HG02970 (cell line): Measurements from ENCODE around the gene SLC27A1.
A peak's percentile ranks its signal among the peaks of the same experiment; 100 is the strongest.
"Not testable (repeated sequence)": the region's sequence is repeated elsewhere in the genome, so short reads cannot be mapped to it uniquely, and the experiment has no call there.

Source experiments
- ATAC-seq: cut with Tn5 transposase; IDR thresholded peaks from one replicate; pipeline ENCODE4 v1.9.1; 2021; ENCODE audit warnings: mild to moderate bottlenecking, moderate library complexity, moderate number of reproducible peaks; ENCODE audit not compliant: unreplicated experiment, low FRiP score

SLC27A1 gene

DNA sequence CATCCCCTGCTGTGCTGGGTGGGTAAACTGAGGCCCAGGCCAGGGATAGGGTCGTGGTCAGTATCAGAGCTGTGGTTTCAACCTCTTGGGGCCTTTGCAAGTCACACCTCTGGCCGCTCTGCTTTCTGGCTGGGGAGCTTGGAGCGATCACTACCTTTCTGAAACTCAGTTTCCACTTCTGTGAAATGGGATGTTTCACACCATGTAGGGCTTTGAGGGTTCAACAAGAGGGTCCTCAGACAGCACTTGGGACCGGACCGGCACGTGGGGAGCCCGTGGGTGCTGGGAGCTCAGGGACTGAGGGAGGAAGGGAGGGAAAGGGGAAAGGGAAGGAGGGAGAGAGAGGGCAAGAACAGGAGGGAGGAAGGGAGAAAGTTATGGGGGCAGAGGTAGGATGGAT lies 62.2 kb downstream of the SLC27A1 start:
- ATAC-seq = no peak

GRCh38 chr19:17534767-17535166 lies 64.4 kb downstream of the SLC27A1 start:
- ATAC-seq = no peak

GRCh38 chr19:17536955-17537354 lies 66.6 kb downstream of the SLC27A1 start:
- ATAC-seq = no peak

GRCh38 chr19:17538684-17539237 lies 68.4 kb downstream of the SLC27A1 start:
- no peak for ATAC-seq

DNA sequence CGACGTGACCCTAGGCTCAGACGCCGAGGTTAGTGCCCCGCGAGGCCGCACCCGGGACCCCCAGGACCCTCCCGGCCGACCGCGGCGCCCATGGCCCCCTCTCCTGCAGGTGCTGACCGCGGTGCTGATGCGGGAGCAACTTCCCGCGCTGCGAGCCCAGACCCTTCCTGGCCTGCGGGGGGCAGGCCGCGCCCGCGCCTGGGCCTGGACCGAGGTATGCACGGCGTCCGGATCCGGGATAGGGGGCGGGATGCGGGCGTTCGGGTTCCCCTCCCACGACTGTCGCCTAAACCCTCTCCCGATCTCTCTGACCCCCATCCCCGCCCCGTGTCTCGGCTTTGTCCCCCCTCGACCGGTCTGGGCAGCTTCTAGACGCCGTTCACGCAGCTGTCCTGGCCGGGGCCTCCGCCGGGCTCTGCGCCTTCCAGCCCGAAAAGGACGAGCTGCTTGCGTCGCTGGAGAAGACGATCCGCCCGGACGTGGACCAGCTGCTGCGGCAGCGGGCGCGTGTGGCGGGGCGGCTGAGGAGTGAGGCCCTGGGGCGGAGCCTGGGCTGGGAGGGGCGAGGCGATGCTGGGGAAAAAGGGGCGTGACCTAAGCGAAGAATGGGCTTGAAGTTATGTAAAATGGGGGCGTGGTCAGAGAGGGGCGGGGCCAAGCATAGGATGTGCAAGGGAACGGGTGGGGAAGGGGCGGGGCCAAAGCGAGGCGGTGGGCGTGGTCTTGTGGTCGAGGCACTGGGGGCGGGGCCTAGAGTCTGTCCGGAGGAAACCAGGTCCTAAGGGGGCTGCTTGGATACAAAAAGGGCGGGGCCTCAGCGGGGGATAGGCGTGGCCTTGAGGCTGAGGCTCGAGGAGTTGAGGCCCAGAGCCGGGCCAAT lies 69.2 kb downstream of the SLC27A1 start:
- peak; percentile 56 for ATAC-seq

- no peak for ATAC-seq
Measured at GRCh38 chr19:17540174-17540573, 69.8 kb downstream of the SLC27A1 start.

DNA sequence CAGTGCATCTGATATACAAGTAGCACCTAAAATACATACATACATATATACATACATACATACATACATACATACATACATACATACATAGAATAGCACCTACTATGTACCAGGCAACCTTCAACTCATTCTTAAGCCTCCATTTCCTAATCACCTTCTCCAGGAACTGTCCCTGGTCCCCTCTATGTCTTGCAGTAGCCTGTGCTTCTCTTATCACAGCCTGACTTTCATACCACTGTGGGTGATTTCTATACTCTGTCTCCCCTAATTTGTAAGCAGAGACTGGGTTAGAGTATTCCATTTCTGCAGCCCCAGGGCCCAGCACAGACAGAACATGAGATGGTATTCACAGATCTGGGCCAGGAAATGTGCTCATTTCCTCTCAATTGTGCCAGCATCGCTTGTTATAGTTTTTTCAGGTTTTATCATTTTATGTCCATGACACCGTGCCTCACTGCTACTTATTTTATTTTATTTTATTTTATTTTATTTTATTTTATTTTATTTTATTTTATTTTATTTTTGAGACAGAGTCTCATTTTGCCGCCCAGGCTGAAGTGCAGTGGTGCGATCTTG lies 70.9 kb downstream of the SLC27A1 start:
- ATAC-seq = no peak

GRCh38 chr19:17542042-17542441 lies 71.7 kb downstream of the SLC27A1 start:
- no peak for ATAC-seq

DNA sequence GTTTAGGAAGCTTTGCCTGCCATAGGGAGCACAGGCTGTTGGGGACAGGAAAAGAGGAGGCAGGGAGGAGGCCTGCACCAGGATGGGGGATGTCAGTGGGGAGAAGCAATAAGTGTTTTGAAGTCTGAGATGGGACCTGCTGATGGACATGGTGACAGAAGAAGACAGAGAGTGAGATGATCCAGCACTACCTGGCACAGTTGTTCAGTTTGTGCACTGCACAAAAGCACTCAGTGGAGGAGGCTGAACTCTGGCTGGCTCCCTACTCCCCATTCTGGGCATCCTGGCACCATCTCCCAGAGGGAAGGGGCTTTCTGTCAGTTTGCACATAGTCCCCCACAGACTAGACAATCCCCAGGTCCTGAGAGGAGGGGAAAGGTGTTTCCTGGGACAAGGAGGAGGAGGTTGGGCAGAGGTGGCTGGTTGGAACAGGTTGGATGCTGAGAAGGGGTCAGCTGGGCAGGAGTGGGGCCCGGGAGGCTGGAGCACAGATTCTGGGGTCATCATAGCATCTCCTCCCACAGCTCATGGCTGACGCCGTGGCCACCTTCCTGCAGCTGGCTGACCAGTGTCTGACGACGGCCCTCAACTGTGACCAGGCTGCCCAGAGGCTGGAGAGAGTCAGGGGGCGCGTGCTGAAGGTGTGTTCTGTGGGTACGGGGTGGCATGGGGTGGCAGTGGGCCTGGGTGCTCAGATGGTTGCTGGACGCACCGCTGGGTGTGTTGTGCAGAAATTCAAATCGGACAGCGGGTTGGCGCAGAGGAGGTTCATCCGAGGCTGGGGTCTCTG lies 72.7 kb downstream of the SLC27A1 start:
- ATAC-seq = no peak

GRCh38 chr19:17543986-17544385 lies 73.7 kb downstream of the SLC27A1 start:
- no peak for ATAC-seq

DNA sequence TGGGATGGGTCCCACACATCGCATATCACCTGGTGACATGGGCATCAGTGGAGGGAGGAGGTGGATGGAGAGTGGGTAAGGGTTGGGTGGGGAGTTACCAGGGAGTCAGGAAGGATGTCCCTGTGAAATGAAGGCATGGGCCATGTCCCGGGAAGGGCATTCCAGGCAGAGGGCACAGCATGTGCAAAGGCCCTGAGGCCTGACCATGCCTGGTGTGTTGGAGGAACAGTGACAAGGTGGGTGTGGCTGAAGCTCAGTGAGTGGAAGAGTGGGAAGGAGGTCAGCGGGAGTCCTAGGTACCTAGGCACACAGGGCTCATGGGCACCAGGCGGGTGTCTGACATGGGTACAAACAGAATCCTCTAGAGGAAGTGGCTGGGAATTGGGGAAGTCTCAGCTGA lies 74.1 kb downstream of the SLC27A1 start:
- no peak for ATAC-seq

- no peak for ATAC-seq
Measured at GRCh38 chr19:17548145-17548544, 77.8 kb downstream of the SLC27A1 start.

- ATAC-seq = no peak
Measured at GRCh38 chr19:17549085-17549740, 78.9 kb downstream of the SLC27A1 start.

GRCh38 chr19:17550076-17550667 lies 79.8 kb downstream of the SLC27A1 start:
- ATAC-seq = no peak

GRCh38 chr19:17552735-17553134 lies 82.4 kb downstream of the SLC27A1 start:
- not testable (repeated sequence) for ATAC-seq

GRCh38 chr19:17553256-17553655 lies 82.9 kb downstream of the SLC27A1 start:
- ATAC-seq = no peak

DNA sequence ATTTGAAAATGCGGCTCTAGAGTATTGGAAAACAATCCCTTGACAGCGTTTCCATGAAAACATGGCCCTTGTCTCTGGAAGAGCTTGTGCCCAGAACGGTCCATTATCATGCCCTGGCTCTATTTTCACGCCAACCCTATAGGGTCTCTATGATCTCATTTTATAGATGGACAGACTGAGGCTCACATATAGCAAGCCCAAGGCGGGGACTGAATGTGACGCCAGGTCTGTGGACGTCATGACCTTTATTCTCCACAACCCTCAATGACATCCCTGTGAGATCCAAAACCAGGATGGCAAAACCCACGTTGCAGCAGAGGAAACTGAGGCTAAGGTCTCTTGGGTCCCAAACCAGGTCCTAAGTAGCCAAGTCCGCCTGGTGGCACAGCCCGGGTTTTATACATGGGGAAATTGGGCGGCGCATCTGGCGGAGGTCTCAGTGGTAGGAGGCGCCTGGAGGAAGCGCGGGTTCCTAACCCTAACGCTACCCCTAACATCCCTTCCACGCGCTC lies 84.7 kb downstream of the SLC27A1 start:
- ATAC-seq = no peak

GRCh38 chr19:17555480-17555928 lies 85.2 kb downstream of the SLC27A1 start, which contains the start of gene COLGALT1:
COLGALT1 (plus strand) TSS chr19:17555649; CDS start chr19:17555714, 65 bp downstream.
- peak; percentile 96 for ATAC-seq
